Liver (tissue), 2 donors: ENCODE data around the gene SOX10.

ENCODE experiments used
- YY1 ChIP-seq: IDR thresholded peaks from 2 replicates; pipeline ENCODE4 v1.6.1; 2016; ENCODE audit warnings: antibody characterized with exemption, mild to moderate bottlenecking
- TF ChIP-seq, protein P1 (sequence below): fragments of 150-350 bp; IDR thresholded peaks from 2 replicates; pipeline ENCODE4 v1.5.1; 2017; ENCODE audit warnings: improper control_type of control experiment, low read depth, low read length; ENCODE audit not compliant: missing input control
- donor health status: healthy.

DNA sequence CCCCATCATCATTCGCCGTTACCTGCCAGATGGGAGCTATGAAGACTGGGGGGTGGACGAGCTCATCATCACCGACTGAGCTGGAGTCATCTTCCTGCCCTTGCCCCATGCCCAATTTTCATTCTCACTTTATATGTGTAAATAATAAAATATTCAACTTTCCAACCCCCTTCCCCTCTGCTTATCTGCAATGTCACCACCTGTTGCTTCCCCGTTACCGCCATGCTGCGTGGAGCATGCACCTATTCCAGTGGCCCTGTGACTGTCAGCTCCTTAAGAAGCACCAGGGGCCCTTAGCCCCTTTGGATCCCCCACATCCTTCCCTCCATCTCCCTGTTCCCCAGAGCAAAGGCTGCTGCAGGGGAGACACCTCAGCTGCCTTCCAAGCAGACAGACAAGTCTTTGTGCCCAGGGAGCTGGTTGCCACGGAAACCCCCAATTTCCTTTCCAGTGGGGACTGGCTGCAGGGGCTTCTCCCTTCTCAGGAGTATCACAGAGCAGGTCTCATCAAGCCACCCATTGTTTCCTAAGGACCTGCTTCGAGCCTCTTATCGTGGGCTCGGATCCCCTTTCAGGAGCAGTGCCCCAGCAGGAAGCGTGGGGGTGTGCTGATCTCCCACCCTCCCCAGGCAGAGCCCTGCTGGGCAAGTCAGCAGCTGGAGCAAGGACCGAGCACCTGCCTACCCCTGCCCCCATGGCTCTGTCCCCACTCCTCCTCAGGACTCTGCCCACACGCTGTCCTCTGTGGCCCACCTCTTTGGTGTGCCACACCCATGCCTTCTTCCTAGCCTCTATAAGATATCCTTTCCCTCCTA lies 16.5 kb downstream of the SOX10 start:
- TF ChIP-seq, protein P1, sequence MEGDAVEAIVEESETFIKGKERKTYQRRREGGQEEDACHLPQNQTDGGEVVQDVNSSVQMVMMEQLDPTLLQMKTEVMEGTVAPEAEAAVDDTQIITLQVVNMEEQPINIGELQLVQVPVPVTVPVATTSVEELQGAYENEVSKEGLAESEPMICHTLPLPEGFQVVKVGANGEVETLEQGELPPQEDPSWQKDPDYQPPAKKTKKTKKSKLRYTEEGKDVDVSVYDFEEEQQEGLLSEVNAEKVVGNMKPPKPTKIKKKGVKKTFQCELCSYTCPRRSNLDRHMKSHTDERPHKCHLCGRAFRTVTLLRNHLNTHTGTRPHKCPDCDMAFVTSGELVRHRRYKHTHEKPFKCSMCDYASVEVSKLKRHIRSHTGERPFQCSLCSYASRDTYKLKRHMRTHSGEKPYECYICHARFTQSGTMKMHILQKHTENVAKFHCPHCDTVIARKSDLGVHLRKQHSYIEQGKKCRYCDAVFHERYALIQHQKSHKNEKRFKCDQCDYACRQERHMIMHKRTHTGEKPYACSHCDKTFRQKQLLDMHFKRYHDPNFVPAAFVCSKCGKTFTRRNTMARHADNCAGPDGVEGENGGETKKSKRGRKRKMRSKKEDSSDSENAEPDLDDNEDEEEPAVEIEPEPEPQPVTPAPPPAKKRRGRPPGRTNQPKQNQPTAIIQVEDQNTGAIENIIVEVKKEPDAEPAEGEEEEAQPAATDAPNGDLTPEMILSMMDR: no peak
- TF ChIP-seq YY1: no peak
